Spinal cord (tissue), 10 donors: ENCODE results near the gene ARHGAP26. TPM values are rescaled to one million over a fixed set of nuclear protein-coding genes. Genes with fewer than 3 reads are reported as not detected.

ENCODE experiments used
- DNase-seq, 6 donors: peaks; one replicate each; pipeline versions ENCODE4 v3.0.0 to v3.0.0-alpha.2; 2013 to 2015; ENCODE audit warnings: low spot score in 6 of 6, low read depth in 4 of 6
- H3K27ac ChIP-seq: one replicate; pipeline ENCODE4 v1.5.1; 2013; ENCODE audit warnings: low read depth, low read length, control low read depth
- H3K27me3 ChIP-seq: one replicate; pipeline ENCODE4 v1.6.1; 2013; ENCODE audit warnings: low read length; ENCODE audit not compliant: control insufficient read depth, insufficient read depth
- H3K36me3 ChIP-seq: one replicate; pipeline ENCODE4 v1.6.1; 2013; ENCODE audit warnings: low read length; ENCODE audit not compliant: control insufficient read depth, insufficient read depth
- H3K4me1 ChIP-seq: one replicate; pipeline ENCODE4 v1.6.1; 2013; ENCODE audit warnings: low read length; ENCODE audit not compliant: control insufficient read depth, insufficient read depth
- H3K4me3 ChIP-seq: one replicate; pipeline ENCODE4 v1.5.1; 2013; ENCODE audit warnings: low read depth, low read length, control low read depth
- H3K9me3 ChIP-seq: one replicate; pipeline ENCODE4 v1.6.1; 2013; ENCODE audit warnings: low read length; ENCODE audit not compliant: control insufficient read depth, insufficient read depth
- WGBS: methylation state at CpG from one replicate; pipeline ENCODE4 v1.1.5; 2013; ENCODE audit warnings: missing lambda C conversion rate; ENCODE audit not compliant: insufficient coverage; 5-methylcytosine and 5-hydroxymethylcytosine counted together
- polyA plus RNA-seq, 2 donors: library from polyadenylated mRNA; unstranded; fragments of 120-200 nt; gene quantifications; one replicate each; pipeline ENCODE4 v1.2.1, GENCODE V29; 2013; ENCODE audit not compliant: insufficient read length in 2 of 2
- total RNA-seq, 2 donors: library from RNA; depleted of rRNA in 1 of 2; stranded (reverse); fragments of 120-200 nt in 1 of 2; fragments of >200 nt in 1 of 2; gene quantifications; one replicate each; pipeline versions ENCODE4 v1.2.3 to v1.2.4, GENCODE V29; 2013 to 2014
- donor health status: healthy.

ARHGAP26 gene
- total and polyA plus RNA-seq, 4 donors = 21.9 to 39.7 (median 22.4) TPM

- no CpG with 5 or more reads among the region's 2 CpGs for WGBS
- Histone ChIP-seq H3K9me3 (peaks cover 4% of the 10 kb centered on the region), H3K4me3 (no peak overlapping the region), H3K36me3 (no peaks in the 10 kb centered on the region), H3K4me1 (no peaks in the 10 kb centered on the region), H3K27ac (no peak overlapping the region), H3K27me3 (no peaks in the 10 kb centered on the region)
- DNase-seq = no peak
Observed at GRCh38 chr5:143271431-143271830, 501.3 kb downstream of the ARHGAP26 start.

GRCh38 chr5:143274952-143275351 lies 504.8 kb downstream of the ARHGAP26 start:
- no peak for DNase-seq
- H3K9me3 ChIP-seq = peaks cover 2% of the 10 kb centered on the region
- H3K27ac ChIP-seq = no peak overlapping the region
- H3K4me1 ChIP-seq = no peaks in the 10 kb centered on the region
- H3K36me3 ChIP-seq = no peaks in the 10 kb centered on the region
- no CpG with 5 or more reads among the region's 1 CpG for WGBS
- H3K4me3 ChIP-seq = no peak overlapping the region
- H3K27me3 ChIP-seq = no peaks in the 10 kb centered on the region

- H3K9me3 ChIP-seq = no peaks in the 10 kb centered on the region
- H3K27ac ChIP-seq = no peak overlapping the region
- no CpG with 5 or more reads among the region's 6 CpGs for WGBS
Observed at GRCh38 chr5:143275512-143276363, 505.6 kb downstream of the ARHGAP26 start.

GRCh38 chr5:143277536-143277935 lies 507.4 kb downstream of the ARHGAP26 start:
- Histone ChIP-seq H3K4me3 (no peak overlapping the region), H3K9me3 (no peaks in the 10 kb centered on the region), H3K36me3 (no peaks in the 10 kb centered on the region), H3K27ac (no peak overlapping the region), H3K4me1 (no peaks in the 10 kb centered on the region), H3K27me3 (no peaks in the 10 kb centered on the region)
- WGBS = 60% methylated on average over 1 of the region's 2 CpGs
- no peak for DNase-seq

More at GRCh38 chr5:143275512-143276363, 505.6 kb downstream of the ARHGAP26 start:
- Histone ChIP-seq H3K36me3 (no peaks in the 10 kb centered on the region), H3K4me3 (no peak overlapping the region), H3K4me1 (no peaks in the 10 kb centered on the region), H3K27me3 (no peaks in the 10 kb centered on the region)
- DNase-seq = no peak

Other genes starting within 250 kb of the ARHGAP26 start
- 10 to 100 TPM; 25.6 to 57.7 TPM for gene FGF1, start 84.3 kb upstream of the ARHGAP26 start, total RNA-seq
- 10 to 100 TPM; 30.0 to 48.4 TPM for gene FGF1, start 84.3 kb upstream of the ARHGAP26 start, polyA plus RNA-seq